Smooth muscle cell (in vitro differentiated cells): ENCODE results near the gene RBBP8NL. TPM values are rescaled to one million over a fixed set of nuclear protein-coding genes. Genes with fewer than 3 reads are reported as not detected.

Experiments
- DNase-seq: peaks from one replicate; lab custom pipeline; 2025; ENCODE audit not compliant: unreplicated experiment; lab: John Stamatoyannopoulos, UW
- H2AFZ ChIP-seq: fragments of 200-600 bp; sonication (generic); 2 replicates; pipeline ENCODE4 v1.6.0; 2016; ENCODE audit warnings: antibody characterized with exemption, low read depth, mild to moderate bottlenecking
- H3F3A ChIP-seq: fragments of 200-600 bp; sonication (generic); 2 replicates; pipeline ENCODE4 v1.6.0; 2017; ENCODE audit warnings: antibody characterized with exemption, low read depth
- H3K27ac ChIP-seq: fragments of 200-600 bp; sonication (generic); 2 replicates; pipeline ENCODE4 v1.5.1; 2016; ENCODE audit warnings: low read depth, mild to moderate bottlenecking
- H3K27me3 ChIP-seq: fragments of 200-600 bp; sonication (generic); 2 replicates; pipeline ENCODE4 v1.6.1; 2016; ENCODE audit warnings: low read depth, mild to moderate bottlenecking
- H3K36me3 ChIP-seq: fragments of 200-600 bp; sonication (generic); 2 replicates; pipeline ENCODE4 v1.5.1; 2016; ENCODE audit warnings: low read depth
- H3K4me1 ChIP-seq: fragments of 200-600 bp; sonication (generic); 2 replicates; pipeline ENCODE4 v1.5.1; 2016; ENCODE audit warnings: low read depth
- H3K4me2 ChIP-seq: fragments of 200-600 bp; sonication (generic); 2 replicates; pipeline ENCODE4 v1.6.0; 2016; ENCODE audit warnings: mild to moderate bottlenecking
- H3K4me3 ChIP-seq: fragments of 200-600 bp; sonication (generic); 2 replicates; pipeline ENCODE4 v1.5.1; 2016; ENCODE audit warnings: mild to moderate bottlenecking
- H3K79me2 ChIP-seq: fragments of 200-600 bp; sonication (generic); 2 replicates; pipeline ENCODE4 v1.6.0; 2016; ENCODE audit warnings: low read depth, mild to moderate bottlenecking
- H3K9ac ChIP-seq: fragments of 200-600 bp; sonication (generic); 2 replicates; pipeline ENCODE4 v1.6.0; 2016; ENCODE audit warnings: low read depth
- H3K9me3 ChIP-seq: fragments of 200-600 bp; sonication (generic); replicated peaks from 2 replicates; pipeline ENCODE4 v1.5.1; 2016; ENCODE audit warnings: low read depth
- H4K20me1 ChIP-seq: fragments of 200-600 bp; sonication (generic); 2 replicates; pipeline ENCODE4 v1.6.0; 2016; ENCODE audit warnings: low read depth
- WGBS: methylation state at CpG from one replicate; pipeline ENCODE4 v1.1.7; 2016; ENCODE audit warnings: low lambda C conversion rate; 5-methylcytosine and 5-hydroxymethylcytosine counted together
- polyA plus RNA-seq: library from polyadenylated mRNA; unstranded; fragments of >200 nt; fragmentation: Nextera tagmentation; extraction: Ambion mirVana; gene quantifications from 2 replicates; pipeline ENCODE4 v1.2.1, GENCODE V29; 2016
- total RNA-seq: library from RNA; depleted of rRNA; stranded (reverse); fragments of >200 nt; gene quantifications from 2 replicates; pipeline ENCODE4 v1.2.3, GENCODE V29; 2014
- TF ChIP-seq, protein P1 (sequence below): fragments of 200-600 bp; sonication (generic); IDR thresholded peaks from 2 replicates; pipeline ENCODE4 v1.5.1; 2017; ENCODE audit warnings: borderline replicate concordance, mild to moderate bottlenecking, antibody characterized with exemption; ENCODE audit not compliant: insufficient read depth, poor library complexity, severe bottlenecking

RBBP8NL gene
- total and polyA plus RNA-seq, 2 experiments from 2014 or later = 0.40 TPM; not detected in 1

DNA sequence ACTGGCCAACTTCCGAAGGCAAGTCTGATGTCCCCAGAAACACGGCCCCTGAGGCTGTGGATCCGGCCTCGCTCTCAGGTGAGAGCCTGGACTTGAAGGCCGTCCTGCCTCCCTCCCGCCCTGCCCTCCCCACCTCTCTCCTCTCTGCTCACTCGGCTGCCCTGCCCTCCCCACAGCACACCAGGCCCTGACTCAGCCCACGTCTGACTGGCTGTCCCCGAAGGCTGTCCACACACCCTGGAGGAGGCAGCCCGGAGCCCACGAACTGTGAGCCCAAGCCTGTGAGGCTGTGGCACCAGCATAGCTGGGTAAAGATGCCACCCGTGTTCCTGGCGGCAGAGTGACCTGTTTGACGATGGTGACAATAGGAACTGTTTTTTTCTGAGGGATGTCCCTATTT is 32.1 kb upstream of the RBBP8NL start:
- H3F3A ChIP-seq = no peaks in the 10 kb centered on the region
- H3K27me3 ChIP-seq = no peaks in the 10 kb centered on the region
- H3K36me3 ChIP-seq = no peaks in the 10 kb centered on the region
- no peaks in the 10 kb centered on the region for H3K79me2 ChIP-seq
- H3K4me3 ChIP-seq = no peak overlapping the region
- H2AFZ ChIP-seq = no peak overlapping the region
- DNase-seq = no peak
- no peak overlapping the region for H3K4me2 ChIP-seq
- WGBS = 68% methylated on average over 10 of the region's 14 CpGs
- no peak overlapping the region for H3K27ac ChIP-seq
- TF ChIP-seq, protein P1, sequence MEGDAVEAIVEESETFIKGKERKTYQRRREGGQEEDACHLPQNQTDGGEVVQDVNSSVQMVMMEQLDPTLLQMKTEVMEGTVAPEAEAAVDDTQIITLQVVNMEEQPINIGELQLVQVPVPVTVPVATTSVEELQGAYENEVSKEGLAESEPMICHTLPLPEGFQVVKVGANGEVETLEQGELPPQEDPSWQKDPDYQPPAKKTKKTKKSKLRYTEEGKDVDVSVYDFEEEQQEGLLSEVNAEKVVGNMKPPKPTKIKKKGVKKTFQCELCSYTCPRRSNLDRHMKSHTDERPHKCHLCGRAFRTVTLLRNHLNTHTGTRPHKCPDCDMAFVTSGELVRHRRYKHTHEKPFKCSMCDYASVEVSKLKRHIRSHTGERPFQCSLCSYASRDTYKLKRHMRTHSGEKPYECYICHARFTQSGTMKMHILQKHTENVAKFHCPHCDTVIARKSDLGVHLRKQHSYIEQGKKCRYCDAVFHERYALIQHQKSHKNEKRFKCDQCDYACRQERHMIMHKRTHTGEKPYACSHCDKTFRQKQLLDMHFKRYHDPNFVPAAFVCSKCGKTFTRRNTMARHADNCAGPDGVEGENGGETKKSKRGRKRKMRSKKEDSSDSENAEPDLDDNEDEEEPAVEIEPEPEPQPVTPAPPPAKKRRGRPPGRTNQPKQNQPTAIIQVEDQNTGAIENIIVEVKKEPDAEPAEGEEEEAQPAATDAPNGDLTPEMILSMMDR = no peak
- no peak overlapping the region for H3K9ac ChIP-seq
- no peaks in the 10 kb centered on the region for H4K20me1 ChIP-seq
- no peaks in the 10 kb centered on the region for H3K9me3 ChIP-seq
- no peaks in the 10 kb centered on the region for H3K4me1 ChIP-seq

DNA sequence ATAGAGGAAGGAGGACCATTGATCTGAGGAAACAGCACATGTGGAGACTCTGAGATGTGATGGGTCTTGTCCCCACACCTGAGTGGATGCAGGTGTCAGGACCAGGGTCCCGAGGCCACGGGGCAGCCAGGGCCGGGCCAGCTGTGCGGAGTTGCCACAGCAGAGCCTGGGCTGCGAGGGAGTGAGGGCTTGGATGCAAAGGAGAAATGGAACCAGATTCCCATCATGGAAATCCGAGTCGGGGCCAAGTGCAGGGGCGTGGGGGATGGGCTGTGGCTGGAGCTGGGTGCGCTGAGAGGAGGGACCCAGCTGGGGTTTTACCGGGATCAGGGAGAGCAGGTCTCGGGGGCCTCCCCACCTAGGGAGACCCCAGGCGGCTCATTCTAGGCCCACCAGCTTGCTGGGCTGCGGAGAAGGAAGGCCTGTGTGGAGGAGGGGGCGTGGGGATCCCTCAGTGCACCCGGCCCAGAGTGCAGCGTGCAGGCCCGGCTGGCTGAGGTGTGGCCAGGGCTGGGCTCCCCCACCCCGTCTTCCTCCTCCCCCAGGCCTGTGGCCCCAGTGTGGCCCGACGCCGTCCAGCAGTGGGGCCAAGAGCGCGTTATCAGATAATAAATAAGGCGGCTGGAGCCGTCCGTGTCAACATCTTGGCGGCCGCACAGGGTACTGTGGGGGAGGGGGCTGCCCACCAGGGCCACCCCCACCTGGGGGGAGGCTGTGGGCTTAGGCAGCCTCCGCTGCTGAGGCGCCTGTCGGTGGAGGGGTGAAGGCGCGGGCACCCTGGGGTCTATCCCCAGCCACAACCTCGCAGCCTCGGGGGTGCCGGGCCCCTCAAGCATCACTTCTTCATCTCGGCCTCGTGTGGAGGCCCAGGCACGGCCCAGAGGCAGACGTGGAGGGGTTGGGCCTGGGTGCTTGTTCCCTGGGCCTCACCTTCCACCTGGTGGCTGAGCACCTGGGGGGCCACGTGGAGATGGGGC is 31.2 kb upstream of the RBBP8NL start:
- Histone ChIP-seq H4K20me1 (no peaks in the 10 kb centered on the region), H3K4me3 (no peak overlapping the region), H3F3A (no peaks in the 10 kb centered on the region), H3K79me2 (no peaks in the 10 kb centered on the region), H3K27me3 (no peaks in the 10 kb centered on the region), H2AFZ (no peak overlapping the region), H3K4me2 (no peak overlapping the region), H3K9me3 (no peaks in the 10 kb centered on the region), H3K9ac (no peak overlapping the region), H3K27ac (no peak overlapping the region), H3K4me1 (no peaks in the 10 kb centered on the region), H3K36me3 (no peaks in the 10 kb centered on the region)
- 66% methylated on average over 39 of the region's 41 CpGs for WGBS
- no peak for DNase-seq
- TF ChIP-seq, protein P1 = no peak

DNA sequence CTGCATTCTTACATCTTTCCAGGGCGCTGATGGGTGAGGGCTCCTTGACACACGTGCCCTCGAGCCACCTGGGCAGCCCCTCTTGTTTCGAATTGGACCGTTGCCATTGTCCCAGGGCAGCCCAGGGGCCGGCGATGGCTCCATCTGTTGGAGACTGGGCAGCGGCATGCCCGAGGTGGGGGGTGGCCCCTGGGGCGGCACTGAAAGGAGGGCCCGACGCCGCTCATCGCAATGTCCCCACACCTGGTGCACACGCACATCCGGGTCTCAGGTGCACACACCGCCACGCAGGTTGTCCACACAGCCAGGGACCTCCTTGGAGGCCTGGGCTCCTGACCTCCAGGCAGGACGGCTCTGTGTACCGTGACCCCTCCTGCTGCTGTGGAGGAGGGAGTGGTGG is 30.5 kb upstream of the RBBP8NL start:
- TF ChIP-seq, protein P1 = no peak
- no peak overlapping the region for H3K27ac ChIP-seq
- H3F3A ChIP-seq = no peaks in the 10 kb centered on the region
- no peaks in the 10 kb centered on the region for H4K20me1 ChIP-seq
- H3K9me3 ChIP-seq = no peaks in the 10 kb centered on the region
- no peak overlapping the region for H3K4me2 ChIP-seq
- no peak overlapping the region for H3K4me3 ChIP-seq
- 93% methylated on average over 20 of the region's 20 CpGs for WGBS
- no peaks in the 10 kb centered on the region for H3K36me3 ChIP-seq
- no peaks in the 10 kb centered on the region for H3K4me1 ChIP-seq
- H3K79me2 ChIP-seq = no peaks in the 10 kb centered on the region
- no peak for DNase-seq
- H3K27me3 ChIP-seq = no peaks in the 10 kb centered on the region
- H2AFZ ChIP-seq = no peak overlapping the region
- H3K9ac ChIP-seq = no peak overlapping the region
